ENCODE measurements around the gene NDUFB4. TPM values are rescaled to one million over a fixed set of nuclear protein-coding genes. Genes with fewer than 3 reads are reported as not detected.

Gene NDUFB4
- polyA plus RNA-seq, 1 experiment, result 94.3 TPM

GRCh38 chr3:120640231-120640630 is 44.1 kb downstream of the NDUFB4 start:
- CTCF ChIA-PET, result no interaction called here

GRCh38 chr3:120641696-120642246 is 45.6 kb downstream of the NDUFB4 start:
- no peak for DNase-seq (ENCODE audit: low read depth)
- TF ChIP-seq CTCF (IDR thresholded peaks at IDR 0.05; ENCODE audit: insufficient read depth, low read depth, low read length), result no peak
- ChIA-PET POLR2A (no interaction called here), CTCF (interaction anchor here (1.4 kb wide), 1 partner anchor 11 kb away, joined by 3 read pairs; no protein-coding TSS in a partner anchor)
- H3K4me3 ChIP-seq (ENCODE audit: low read depth, low read length), result no peak overlapping the region
- H3K27me3 ChIP-seq (ENCODE audit: control insufficient read depth, insufficient read depth, low read length), result no peaks in the 10 kb centered on the region
- no peaks in the 10 kb centered on the region for H3K36me3 ChIP-seq (ENCODE audit: control insufficient read depth, insufficient read depth, low read length)

More at GRCh38 chr3:120640231-120640630, 44.1 kb downstream of the NDUFB4 start:
- Histone ChIP-seq H3K27me3 (ENCODE audit: control insufficient read depth, insufficient read depth, low read length) (no peaks in the 10 kb centered on the region), H3K4me3 (ENCODE audit: low read depth, low read length) (no peak overlapping the region), H3K36me3 (ENCODE audit: control insufficient read depth, insufficient read depth, low read length) (no peaks in the 10 kb centered on the region)
- no peak for TF ChIP-seq CTCF (IDR thresholded peaks at IDR 0.05; ENCODE audit: insufficient read depth, low read depth, low read length)
- no peak for DNase-seq (ENCODE audit: low read depth)
- POLR2A ChIA-PET, result no interaction called here

- DNase-seq (ENCODE audit: low read depth), result no peak
- Histone ChIP-seq H3K27me3 (ENCODE audit: control insufficient read depth, insufficient read depth, low read length) (no peaks in the 10 kb centered on the region), H3K36me3 (ENCODE audit: control insufficient read depth, insufficient read depth, low read length) (no peaks in the 10 kb centered on the region), H3K4me3 (ENCODE audit: low read depth, low read length) (no peak overlapping the region)
- ChIA-PET POLR2A (no interaction called here), CTCF (interaction anchor here (1.4 kb wide), 1 partner anchor 12 kb away, joined by 3 read pairs; no protein-coding TSS in a partner anchor)
- TF ChIP-seq CTCF (IDR thresholded peaks at IDR 0.05; ENCODE audit: insufficient read depth, low read depth, low read length), result no peak
Measured at GRCh38 chr3:120642368-120642948, 46.3 kb downstream of the NDUFB4 start.

- ChIA-PET POLR2A (no interaction called here), CTCF (interaction anchor here (1.3 to 1.4 kb wide), 2 partner anchors 13 to 37 kb away, joined by 3 to 5 read pairs; partner anchors contain the start of gene HGD)
- Histone ChIP-seq H3K4me3 (ENCODE audit: low read depth, low read length) (no peak overlapping the region), H3K36me3 (ENCODE audit: control insufficient read depth, insufficient read depth, low read length) (no peaks in the 10 kb centered on the region), H3K27me3 (ENCODE audit: control insufficient read depth, insufficient read depth, low read length) (no peaks in the 10 kb centered on the region)
- DNase-seq (ENCODE audit: low read depth), result no peak
- no peak for TF ChIP-seq CTCF (IDR thresholded peaks at IDR 0.05; ENCODE audit: insufficient read depth, low read depth, low read length)
Measured at GRCh38 chr3:120645083-120645845, 49.1 kb downstream of the NDUFB4 start.

GRCh38 chr3:120646771-120647432 is 50.8 kb downstream of the NDUFB4 start:
- no peaks in the 10 kb centered on the region for H3K36me3 ChIP-seq (ENCODE audit: control insufficient read depth, insufficient read depth, low read length)
- no peak overlapping the region for H3K4me3 ChIP-seq (ENCODE audit: low read depth, low read length)
- TF ChIP-seq CTCF (IDR thresholded peaks at IDR 0.05; ENCODE audit: insufficient read depth, low read depth, low read length), result no peak
- H3K27me3 ChIP-seq (ENCODE audit: control insufficient read depth, insufficient read depth, low read length), result no peaks in the 10 kb centered on the region
- POLR2A ChIA-PET, result no interaction called here
- CTCF ChIA-PET, result interaction anchor here (1.2 kb wide), 1 partner anchor 13 kb away, joined by 3 read pairs; no protein-coding TSS in a partner anchor
- no peak for DNase-seq (ENCODE audit: low read depth)
